CD4-positive, alpha-beta T cell (primary cell): ENCODE results near the gene MRPS15. TPM values are rescaled to one million over a fixed set of nuclear protein-coding genes. Genes with fewer than 3 reads are reported as not detected.

Experiments used
- ATAC-seq: fragments of 200-7000 bp; cut with Tn5 transposase; one replicate; pipeline ENCODE4 v1.10.0; 2022; ENCODE audit warnings: mild to moderate bottlenecking; ENCODE audit not compliant: poor library complexity
- CTCF ChIA-PET: fragments of 350-600 bp; sonication (Branson Sonifier 250); formaldehyde crosslinking; loops from one replicate; lab custom pipeline; 2021; ENCODE audit warnings: antibody characterized with exemption, inconsistent platforms; lab: Charles Lee
- POLR2A ChIA-PET: fragments of 350-600 bp; sonication (Branson Sonifier 250); formaldehyde crosslinking; loops from one replicate; lab custom pipeline; 2021; ENCODE audit warnings: antibody characterized with exemption, inconsistent platforms; lab: Charles Lee
- DNase-seq, 14 experiments: peaks; one replicate each; pipeline ENCODE4 v3.0.0-alpha.2; 2013 to 2020; ENCODE audit warnings: mixed read lengths in 2 of 14
- H3K27ac ChIP-seq, 2 donors: one replicate each; pipeline versions ENCODE4 v1.5.1 to v1.7.0; 2013; ENCODE audit warnings: low read length in 2 of 2, low read depth in 1 of 2, mild to moderate bottlenecking in 1 of 2
- H3K27me3 ChIP-seq, 2 experiments: 1 replicate in 1 of 2; 2 replicates in 1 of 2; pipeline versions ENCODE4 v1.6.1 to v1.7.0; 2013; ENCODE audit warnings: low read length in 2 of 2, control low read depth in 1 of 2, mild to moderate bottlenecking in 1 of 2, moderate library complexity in 1 of 2; ENCODE audit not compliant: insufficient read depth in 2 of 2, control insufficient read depth in 1 of 2
- H3K36me3 ChIP-seq: one replicate; pipeline ENCODE4 v1.6.1; 2013; ENCODE audit warnings: low read length, control low read depth; ENCODE audit not compliant: insufficient read depth
- H3K4me1 ChIP-seq: one replicate; pipeline ENCODE4 v1.6.1; 2013; ENCODE audit warnings: low read length, control low read depth; ENCODE audit not compliant: insufficient read depth
- H3K4me3 ChIP-seq: one replicate; pipeline ENCODE4 v1.5.1; 2013; ENCODE audit warnings: mild to moderate bottlenecking, low read length, moderate library complexity
- H3K9me3 ChIP-seq, 2 experiments: 1 replicate in 1 of 2; 2 replicates in 1 of 2; pipeline versions ENCODE4 v1.6.1 to v1.7.0; 2013; ENCODE audit warnings: low read length in 2 of 2, mild to moderate bottlenecking in 2 of 2, control low read depth in 1 of 2, moderate library complexity in 1 of 2; ENCODE audit not compliant: control insufficient read depth in 1 of 2, insufficient read depth in 1 of 2
- H3K27ac Mint-ChIP-seq: one replicate; pipeline ENCODE4 v1.8.0; 2020; ENCODE audit warnings: mixed read lengths
- H3K27me3 Mint-ChIP-seq: one replicate; pipeline ENCODE4 v1.8.0; 2021; ENCODE audit warnings: mixed read lengths
- H3K36me3 Mint-ChIP-seq: one replicate; pipeline ENCODE4 v1.8.0; 2021; ENCODE audit warnings: low read depth, mixed read lengths
- H3K4me1 Mint-ChIP-seq: one replicate; pipeline ENCODE4 v1.8.0; 2021; ENCODE audit warnings: low read depth, mixed read lengths
- H3K4me3 Mint-ChIP-seq: one replicate; pipeline ENCODE4 v1.8.0; 2020; ENCODE audit warnings: mild to moderate bottlenecking, mixed read lengths
- H3K9me3 Mint-ChIP-seq: one replicate; pipeline ENCODE4 v1.8.0; 2020; ENCODE audit warnings: mixed read lengths
- intact Hi-C, 2 experiments: fragments of 100-400 bp; cut with DNase I in 1 of 2; cut with micrococcal nuclease in 1 of 2; formaldehyde crosslinking; loops; one replicate each; pipeline versions ENCODE4 v1.15.1 to v1.9.0; 2023 to 2025; cut with DNase I, micrococcal nuclease
- total RNA-seq, 174 experiments: library from RNA in 2 of 174; stranded (reverse) in 2 of 174; gene quantifications; one replicate each; pipeline ENCODE4 v1.2.3 and lab custom pipeline; 2021 to 2026
- TF ChIP-seq, protein P1 (sequence below): fragments of 200-600 bp; IDR thresholded peaks from one replicate; pipeline ENCODE4 v1.8.0; 2022; ENCODE audit warnings: antibody characterized with exemption, mild to moderate bottlenecking

The MRPS15 gene
- total RNA-seq, 2 experiments from 2014 or later = 35.4 to 36.4 TPM

DNA sequence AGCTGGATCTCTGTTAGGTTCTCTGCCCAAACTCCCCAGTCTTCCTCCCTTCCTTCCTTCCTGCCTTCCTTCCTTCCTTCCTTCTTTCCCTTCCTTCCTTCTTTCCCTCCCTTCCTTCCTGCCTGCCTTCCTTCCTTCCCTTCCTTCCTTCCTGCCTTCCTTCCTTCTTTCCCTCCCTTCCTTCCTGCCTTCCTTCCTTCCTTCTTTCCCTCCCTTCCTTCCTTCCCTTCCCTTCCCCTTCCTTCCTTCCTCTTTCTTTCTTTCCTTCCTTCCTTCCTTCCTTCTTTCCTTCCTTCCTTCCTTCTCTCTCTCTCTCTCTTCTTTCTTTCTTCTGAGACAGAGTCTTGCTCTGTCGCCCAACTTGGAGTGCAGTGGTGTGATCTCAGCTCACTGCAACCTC lies 57.7 kb downstream of the MRPS15 start:
- Mint-ChIP-seq H3K4me3 (no peak overlapping the region), H3K27ac (no peak overlapping the region), H3K4me1 (peaks cover 7% of the 10 kb centered on the region), H3K36me3 (no peaks in the 10 kb centered on the region), H3K27me3 (no peaks in the 10 kb centered on the region), H3K9me3 (no peaks in the 10 kb centered on the region)
- Histone ChIP-seq H3K9me3 (peaks cover 0 to 6% of the 10 kb centered on the region in 2 experiments), H3K4me1 (peaks cover 6% of the 10 kb centered on the region), H3K36me3 (no peaks in the 10 kb centered on the region), H3K27ac (no peak overlapping the region), H3K27me3 (no peaks in the 10 kb centered on the region), H3K4me3 (no peak overlapping the region)
- DNase-seq (no peak), ATAC-seq (no peak)
- intact Hi-C loops = no loop called here
- TF ChIP-seq, protein P1, sequence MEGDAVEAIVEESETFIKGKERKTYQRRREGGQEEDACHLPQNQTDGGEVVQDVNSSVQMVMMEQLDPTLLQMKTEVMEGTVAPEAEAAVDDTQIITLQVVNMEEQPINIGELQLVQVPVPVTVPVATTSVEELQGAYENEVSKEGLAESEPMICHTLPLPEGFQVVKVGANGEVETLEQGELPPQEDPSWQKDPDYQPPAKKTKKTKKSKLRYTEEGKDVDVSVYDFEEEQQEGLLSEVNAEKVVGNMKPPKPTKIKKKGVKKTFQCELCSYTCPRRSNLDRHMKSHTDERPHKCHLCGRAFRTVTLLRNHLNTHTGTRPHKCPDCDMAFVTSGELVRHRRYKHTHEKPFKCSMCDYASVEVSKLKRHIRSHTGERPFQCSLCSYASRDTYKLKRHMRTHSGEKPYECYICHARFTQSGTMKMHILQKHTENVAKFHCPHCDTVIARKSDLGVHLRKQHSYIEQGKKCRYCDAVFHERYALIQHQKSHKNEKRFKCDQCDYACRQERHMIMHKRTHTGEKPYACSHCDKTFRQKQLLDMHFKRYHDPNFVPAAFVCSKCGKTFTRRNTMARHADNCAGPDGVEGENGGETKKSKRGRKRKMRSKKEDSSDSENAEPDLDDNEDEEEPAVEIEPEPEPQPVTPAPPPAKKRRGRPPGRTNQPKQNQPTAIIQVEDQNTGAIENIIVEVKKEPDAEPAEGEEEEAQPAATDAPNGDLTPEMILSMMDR = no peak
- CTCF ChIA-PET = interaction anchor here (1.4 kb wide), 1 partner anchor 13 kb away, joined by 6 read pairs; no protein-coding TSS in a partner anchor
- POLR2A ChIA-PET = interaction anchor here (0.6 kb wide), 1 partner anchor 23 kb away, joined by 3 read pairs; no protein-coding TSS in a partner anchor

Other genes with a start within 250 kb of the MRPS15 start
- gene THRAP3, start 239.9 kb downstream of the MRPS15 start, total RNA-seq = 10 to 100 TPM; 68.7 to 76.1 TPM
- 1 to 10 TPM; 1.9 to 2.6 TPM for gene SH3D21, start 158.0 kb downstream of the MRPS15 start, total RNA-seq
- gene EVA1B, start 140.7 kb downstream of the MRPS15 start, total RNA-seq = 1 to 10 TPM; 1.5 to 1.8 TPM
- 10 to 100 TPM; 17.8 to 20.7 TPM for gene STK40, start 78.5 kb downstream of the MRPS15 start, total RNA-seq
- 10 to 100 TPM; 25.6 to 26.0 TPM for gene LSM10, start 66.5 kb downstream of the MRPS15 start, total RNA-seq
- 1 to 10 TPM in 1 of 2 experiments, under 1 TPM in 1; 0.82 to 2.4 TPM for gene OSCP1, start 13.9 kb downstream of the MRPS15 start, total RNA-seq
- 1 to 10 TPM; 3.7 to 4.1 TPM for gene CSF3R, start 18.5 kb upstream of the MRPS15 start, total RNA-seq